GM21619 (cell line): ENCODE data around the gene HRK.

Source experiments
- ATAC-seq: cut with Tn5 transposase; IDR thresholded peaks from one replicate; pipeline ENCODE4 v1.9.1; 2021; ENCODE audit not compliant: unreplicated experiment

Gene HRK

DNA sequence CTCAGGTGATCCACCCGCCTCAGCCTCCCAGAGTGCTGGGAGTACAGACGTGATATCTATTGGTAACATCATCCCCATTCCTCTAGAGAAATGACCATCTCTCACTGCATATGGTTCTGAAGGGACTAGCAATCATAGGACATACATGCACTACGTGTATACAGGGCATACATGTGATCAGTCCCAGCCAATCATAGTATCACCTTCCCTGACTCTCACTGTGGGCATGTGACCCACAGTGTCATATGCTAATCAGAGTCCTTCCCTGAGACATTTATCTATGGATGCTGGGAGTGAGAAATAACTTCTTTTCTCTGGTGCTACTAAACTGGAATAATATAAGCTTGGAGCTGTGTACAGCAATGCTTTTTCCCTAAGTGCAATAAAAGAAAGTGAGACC lies 17.4 kb upstream of the HRK start:
- no peak for ATAC-seq

DNA sequence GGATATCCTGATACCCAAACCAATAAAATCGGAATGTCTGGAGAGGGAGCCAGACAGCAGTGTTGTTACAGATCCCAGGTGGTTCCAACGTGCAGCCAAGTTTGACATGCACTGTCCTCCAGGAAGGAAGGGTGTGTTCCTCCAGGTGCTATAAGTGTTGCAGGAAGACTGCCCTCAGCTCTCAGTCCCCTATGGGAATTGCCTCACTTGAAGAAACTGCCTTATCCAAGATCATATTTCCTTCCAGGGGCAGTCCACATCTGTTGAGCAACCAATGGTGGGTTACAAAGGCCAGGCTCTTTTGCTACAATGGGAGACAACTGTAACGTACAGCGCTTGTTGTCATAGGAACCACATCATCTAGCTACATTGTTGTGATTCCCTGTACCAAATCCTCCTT lies 16.2 kb upstream of the HRK start:
- no peak for ATAC-seq

DNA sequence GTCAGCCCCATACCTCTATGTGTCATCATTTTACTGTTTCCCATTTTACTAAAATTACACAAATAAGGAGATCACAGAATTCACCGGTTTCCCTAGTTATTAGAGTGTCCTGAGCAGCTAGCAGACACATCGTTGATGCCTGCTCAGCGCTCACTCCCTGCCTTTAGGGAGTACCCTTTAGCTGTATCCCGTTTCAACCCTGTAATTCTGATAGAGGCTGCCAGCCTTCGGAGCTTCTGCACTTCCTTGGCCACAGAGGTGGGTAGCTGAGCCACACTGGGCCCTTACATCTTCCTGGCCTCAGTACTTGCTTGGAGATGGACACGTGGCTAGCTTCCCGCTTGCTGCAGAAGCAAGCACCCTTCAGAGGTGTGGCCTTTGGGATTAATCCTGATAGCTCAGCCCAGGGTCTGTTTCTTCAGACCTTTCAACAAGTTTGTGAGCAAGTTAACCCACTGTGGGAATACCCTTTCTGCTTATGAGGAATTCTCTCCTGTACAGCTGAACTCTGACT lies 15.2 kb upstream of the HRK start:
- no peak for ATAC-seq

DNA sequence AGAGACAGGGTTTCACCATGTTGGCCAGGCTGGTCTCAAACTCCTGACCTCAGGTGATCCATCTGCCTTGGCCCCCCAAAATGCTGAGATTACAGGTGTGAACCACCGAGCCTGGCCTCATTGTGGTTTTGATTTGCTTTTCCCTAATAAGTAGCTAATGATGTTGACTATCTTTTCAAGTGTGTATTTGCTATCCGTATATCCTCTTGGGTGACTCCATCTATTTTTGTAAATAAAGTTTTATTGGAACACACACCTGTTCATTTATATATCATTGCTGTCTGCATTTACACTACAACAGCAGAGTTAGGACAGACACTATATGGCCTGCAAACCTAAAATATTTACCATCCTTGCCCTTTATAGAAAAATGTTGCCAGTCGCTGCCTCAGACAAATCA lies 13.7 kb upstream of the HRK start:
- ATAC-seq = no peak

DNA sequence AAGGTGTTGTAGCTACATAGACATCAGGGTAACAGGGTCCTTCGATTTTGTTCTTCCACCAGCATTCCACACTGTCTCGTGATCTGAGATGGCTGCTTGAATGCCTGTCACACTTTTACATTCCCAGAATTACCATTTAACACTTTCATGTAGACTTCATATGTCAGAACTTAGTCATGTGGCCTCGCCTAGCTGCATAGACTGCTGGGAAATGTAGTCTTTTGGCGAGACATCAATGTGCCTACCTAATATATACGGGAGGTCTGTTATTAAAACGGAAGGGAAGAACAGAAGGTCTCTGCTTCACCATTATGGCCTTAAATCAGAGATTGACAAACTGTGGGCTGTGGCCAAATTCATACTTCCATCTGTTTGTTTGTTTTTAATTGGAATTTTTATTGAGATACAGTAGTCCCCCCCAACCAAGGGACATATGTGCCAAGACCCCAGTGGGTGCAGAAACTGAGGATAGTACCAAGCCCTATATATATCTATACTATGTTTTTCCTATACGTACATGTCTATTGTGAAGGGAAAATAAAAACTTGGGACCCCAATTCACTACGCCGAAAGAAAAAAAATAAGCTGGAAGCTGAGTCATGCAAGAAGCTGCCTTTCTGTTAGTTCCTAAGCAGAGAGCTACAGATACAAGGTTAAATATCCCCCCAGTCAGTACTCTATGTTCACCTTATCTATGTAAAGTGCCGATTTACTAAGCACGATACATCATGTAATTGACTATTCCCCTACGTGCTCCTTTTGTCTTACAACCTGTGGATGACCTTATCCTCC lies 11.3 kb upstream of the HRK start:
- ATAC-seq = no peak

DNA sequence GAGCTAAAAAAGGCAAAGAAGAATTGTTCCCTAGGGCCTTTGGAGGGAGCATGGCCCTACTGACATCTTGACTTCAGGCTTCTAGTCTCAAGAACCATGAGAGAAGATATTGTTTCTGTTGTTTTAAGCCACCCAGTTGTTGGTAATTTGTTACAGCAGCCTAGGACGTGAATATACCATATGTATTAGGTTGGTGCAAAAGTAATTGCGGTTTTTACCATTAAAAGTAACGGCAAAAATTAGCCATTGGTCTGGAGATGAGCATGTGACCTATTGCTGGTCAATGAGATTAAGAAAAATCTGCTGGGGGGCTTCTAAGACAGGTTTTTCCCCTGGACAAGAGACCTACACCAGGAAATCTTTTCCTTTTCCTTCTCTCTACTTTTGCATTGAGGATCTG lies 9.8 kb upstream of the HRK start:
- no peak for ATAC-seq

DNA sequence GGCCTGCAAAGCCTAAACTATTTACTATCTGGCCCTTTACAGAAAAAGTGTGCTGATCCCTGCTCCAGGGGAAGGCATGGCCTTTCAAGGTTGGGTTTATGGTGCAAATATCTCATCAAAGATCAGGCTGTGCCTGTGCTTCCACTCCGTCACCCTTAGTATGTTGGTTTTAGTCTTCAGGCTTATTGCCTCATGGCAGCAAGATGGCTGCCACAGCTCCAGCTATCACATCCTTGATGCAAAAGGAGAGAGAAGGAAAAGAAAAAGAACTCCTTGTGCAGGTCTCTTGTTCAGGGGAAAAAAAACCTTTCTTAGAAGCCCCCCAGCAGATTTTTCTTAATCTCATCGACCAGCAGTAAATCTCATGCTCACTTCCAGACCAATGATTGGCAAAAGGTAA lies 9.1 kb upstream of the HRK start:
- no peak for ATAC-seq

DNA sequence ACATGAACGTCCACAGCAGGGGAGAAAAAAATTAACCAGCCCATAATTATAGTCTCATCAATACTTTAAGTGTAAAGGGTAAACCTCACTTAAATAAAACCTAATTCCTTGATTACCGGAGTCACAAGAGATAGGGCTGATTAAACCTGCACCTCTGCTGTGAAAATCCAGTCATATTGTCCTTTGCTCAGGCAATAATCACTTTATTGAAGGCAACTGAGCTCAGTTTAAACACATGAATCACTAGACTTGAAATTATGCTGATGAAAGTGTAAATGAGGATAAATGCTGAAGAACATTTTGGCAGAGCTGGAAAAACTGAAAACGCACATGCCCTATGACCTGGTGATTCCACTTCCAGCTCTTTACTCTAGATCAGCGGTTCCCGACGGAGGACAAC lies 6.7 kb upstream of the HRK start:
- ATAC-seq = no peak

DNA sequence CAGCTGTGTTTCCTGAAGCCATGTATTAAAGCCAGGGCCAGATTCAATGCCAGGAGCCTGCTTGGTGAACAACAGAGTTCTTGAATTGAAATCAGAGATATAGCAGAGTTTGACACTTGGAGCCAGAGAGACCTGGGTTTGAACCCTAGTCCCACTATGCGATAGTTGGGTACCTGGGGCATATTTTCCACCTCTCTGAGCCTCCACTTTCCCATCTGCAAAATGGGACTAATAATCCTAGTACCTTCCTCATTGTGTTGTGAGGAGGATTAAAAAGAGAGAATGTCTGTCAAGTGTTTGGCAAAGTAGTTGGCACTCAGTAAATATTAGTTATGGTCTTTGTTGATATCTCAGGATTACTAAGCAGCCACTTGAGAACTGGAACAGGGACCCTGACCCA lies 6.0 kb upstream of the HRK start:
- ATAC-seq = no peak

DNA sequence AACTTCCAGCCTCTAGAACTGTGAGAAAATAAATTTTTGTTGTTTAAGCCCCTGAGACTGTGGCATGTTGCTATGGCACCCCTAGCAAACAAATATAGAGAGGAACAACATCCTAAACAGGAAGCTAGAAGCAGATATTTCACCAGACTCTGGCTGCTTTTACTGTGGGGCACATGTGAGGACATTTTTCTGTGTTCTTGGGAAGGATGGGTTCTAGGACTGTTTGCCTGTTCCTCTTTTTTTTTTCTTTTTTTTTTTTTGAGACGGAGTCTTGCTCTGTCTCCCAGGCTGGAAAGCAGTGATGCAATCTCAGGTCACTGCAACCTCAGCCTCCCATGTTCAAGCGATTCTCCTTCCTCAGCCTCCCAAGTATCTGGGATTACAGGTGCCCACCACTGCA lies 4.2 kb upstream of the HRK start:
- ATAC-seq = no peak

DNA sequence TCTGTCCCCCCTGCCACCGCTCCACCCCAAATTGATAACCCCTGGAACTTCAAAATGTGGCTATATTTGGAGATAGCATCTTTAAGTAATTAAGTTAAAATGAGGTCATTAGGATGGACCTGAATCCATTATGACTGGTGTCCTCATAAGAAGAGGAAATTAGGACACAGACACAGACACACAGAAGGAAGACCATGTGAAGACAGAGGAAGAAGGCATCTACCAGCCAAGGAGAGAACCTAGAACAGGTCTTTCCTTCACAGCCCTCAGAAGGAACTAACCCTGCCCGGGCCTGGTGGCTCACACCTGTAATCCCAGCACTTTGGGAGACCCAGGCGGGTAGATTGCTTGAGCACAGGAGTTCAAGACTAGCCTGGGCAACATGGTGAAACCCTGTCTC lies 3.6 kb upstream of the HRK start:
- ATAC-seq = no peak

DNA sequence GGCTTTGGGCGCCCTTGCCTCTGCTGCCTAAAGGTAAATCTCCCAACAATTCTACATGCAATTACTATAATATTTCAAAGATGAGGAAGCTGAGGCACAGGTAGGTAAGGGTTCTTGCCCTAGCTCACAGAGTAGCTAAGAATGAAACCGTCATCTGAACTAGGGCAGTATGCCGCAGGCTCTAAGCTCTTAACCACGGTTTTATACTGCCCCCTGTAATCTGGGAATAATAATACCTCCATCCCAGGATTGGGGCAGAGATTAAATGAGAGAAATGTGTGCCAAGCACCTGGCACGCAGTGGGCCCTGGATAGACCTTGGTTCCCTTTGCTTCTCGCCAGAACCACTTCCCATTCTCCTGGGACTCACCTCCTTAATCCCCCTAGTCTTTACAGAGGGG lies 1.5 kb upstream of the HRK start:
- no peak for ATAC-seq

DNA sequence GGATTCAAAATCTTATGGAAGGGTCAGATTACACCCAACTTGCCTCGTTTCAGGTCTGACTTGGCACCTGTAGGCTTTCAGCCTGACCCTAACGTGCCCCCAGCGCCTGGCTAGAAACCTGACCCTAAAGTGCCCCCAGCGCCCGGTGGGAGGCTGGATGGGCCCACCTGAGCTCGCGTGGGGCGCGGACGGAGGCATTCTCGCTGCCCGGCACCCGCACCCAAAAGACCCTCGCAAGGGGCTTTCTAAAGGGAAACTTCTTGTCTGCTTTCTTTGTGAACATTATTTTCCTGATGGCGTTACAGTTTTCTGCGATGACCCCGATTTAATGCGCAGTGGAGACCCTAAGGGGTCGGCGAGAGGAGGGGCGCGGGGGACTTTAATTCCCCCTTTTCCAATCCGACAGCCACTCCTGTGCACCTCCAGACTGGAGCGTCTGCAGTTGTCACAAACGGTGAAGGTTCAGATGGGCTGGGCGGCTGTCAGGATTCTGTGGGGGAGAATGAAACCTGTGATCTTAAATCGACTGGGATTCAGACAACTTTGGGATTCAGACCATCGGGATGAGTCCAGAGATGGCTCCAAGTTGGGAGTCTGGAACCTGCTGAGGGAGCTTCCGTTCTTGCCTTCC lies 751 bp upstream of the HRK start:
- no peak for ATAC-seq

DNA sequence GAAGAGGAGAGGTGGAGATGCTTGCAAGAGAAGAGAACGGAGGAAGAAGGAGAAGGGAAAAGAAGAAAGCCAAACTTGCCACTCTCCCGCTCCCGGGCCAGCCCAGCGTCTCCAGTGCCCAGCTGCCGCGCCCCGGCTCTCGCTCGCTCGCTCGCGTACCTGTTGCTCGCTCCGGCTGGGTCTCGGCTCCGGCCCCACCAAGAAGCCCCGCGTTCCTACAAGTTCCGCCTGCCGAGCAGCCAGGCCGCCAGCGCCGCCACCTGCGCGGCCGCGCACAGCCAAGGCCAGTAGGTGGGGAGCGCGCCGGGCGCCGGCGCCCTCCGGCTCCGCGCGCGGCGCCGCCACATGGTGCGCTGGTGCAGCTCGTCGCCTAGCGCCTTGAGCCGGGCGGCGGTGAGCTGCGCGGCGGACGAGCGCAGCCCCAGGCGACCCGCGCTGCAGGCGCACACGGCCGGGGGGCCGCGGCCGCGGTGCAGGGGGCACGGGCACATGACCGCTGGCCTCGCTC lies 370 bp downstream of the HRK start:
- peak; percentile 60 for ATAC-seq

DNA sequence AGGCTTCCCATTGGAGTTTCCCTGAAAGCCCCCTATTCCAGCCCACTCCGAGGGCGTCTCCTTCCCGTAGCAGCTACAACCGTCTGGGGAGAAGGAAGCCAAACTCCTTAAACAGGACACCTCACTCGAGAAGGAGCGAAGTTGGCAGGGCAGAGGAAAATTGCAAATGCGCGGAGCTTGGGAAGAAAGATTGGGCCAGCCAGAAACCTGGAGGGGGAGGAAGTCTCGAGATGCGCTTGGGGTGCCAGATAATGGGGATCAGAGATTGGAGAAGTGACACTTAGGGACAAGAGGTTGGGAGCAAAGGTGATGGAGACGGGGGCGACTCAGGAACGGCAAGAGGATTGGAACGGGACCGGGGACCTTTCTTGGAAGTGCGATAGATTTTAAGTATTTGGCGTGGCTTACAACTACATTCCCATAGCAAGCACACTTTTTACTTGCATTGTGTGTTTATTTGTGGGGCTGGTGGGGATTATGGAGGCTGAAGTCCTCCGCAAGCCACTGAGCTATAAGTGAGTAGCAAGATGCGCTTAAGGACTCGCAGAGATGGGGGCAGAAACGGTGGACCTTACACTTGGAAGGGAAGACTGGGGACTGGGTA lies 926 bp downstream of the HRK start:
- ATAC-seq = no peak

DNA sequence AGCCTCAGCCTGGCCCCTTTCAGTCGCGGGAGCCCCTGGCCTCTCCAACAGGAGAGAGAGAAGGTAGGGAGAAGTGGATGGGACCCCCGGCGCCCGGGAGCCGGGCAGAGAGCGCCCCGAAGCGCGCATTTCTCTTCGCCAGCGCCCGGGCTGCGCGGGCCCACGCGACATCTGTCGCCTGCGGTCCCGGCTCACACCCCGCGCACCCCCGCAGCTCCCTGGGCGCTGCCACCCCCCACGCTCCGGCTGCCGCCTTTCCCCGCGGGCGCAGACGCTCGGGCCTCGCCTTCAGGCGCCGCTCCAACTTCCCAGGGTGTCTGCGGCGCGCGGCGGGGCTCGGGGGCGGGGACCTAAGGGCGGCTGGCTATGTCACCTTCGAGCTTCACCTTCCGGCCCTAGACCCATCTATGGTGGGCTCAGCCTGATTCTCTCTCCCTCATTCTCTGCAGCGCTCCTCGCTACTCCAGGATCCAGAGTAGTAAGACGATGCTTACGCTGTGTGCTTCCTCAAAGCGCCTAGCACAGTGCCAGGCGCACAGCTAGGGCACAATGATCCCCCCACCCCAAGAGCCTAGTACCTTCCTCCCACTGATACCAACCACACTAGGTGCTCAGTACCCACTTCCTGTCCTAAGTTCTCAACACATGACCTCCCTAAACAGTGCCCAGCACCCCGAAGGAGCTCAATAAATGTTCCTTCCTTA lies 1.6 kb downstream of the HRK start:
- ATAC-seq = no peak

DNA sequence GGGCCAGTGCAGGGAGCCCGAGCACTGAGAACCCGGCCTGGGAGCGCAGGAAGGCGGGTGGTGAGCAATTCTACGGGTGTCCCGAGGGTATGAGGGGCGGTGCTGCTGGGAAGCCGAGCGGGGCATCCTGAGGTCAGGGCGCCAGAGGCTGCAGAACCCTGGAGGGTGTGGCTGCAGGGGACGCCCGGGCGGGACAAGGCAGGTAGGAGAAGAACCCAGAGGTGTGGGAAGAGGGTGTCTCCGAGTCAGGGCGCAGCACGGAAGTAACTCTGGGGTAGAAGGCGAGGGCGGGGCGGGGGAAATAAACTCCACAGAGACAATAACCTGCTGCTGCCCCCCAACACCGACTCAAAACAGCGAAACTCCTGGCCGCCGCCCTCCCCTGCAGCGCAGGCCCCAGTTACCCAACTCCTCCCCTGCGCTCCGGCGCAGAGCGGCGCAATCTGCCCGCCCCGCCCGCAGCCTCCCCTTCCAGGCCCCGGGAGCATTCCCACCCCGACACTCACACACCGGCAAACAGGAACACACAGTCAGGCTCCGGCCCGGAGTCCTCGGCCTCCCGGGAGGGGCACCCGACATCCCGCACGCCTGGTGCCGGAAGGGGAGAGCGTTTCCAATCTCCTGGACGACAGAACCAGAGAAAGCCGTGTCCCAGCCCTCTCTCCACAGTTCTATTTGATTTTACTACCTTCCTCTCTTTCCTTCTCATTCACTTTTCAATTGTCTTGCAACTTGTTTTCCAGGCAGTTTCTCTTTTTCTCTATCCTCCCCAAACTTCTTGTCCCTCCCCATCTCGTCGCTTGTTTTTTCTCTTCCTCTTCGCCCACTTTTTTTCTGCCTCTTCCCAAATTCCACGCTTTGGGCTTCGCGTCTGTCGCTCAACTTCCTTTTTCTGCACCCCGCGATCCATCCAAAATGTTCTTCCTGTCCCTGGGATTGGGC lies 2.4 kb downstream of the HRK start:
- no peak for ATAC-seq

DNA sequence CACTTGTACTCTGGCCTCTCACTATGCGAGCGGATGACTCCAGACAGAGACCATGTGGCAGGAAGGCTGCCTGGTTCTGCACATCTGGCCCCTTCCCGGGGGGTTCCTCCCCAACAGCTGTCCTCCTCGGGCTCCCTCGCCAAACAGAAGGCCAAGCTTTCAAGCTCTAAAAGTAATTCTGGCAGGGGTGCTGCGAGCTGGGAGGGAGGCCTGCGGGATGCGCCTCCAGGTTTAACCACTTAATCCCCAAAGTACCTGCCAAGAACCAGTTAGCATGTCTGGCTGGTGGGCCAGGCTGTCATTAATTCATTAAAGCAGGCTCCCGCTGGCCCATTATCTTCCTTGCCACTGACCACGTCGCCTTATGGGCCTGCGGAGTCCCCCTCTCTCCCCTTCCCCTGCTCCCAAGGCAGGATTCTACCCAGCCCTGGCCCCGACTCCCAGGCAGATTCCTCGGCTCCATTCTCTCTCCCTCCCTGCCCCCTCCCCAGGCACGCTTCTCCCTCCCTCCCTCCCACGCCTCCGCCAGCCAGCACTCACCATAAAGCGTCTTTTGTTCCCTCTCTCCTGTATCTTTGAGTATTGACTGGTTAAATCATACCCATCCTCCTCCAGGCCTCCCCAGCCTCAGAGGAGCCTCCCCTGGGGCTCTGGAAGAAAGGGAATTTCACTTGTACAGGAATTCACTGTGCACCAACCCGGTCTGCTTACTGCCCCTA lies 4.9 kb downstream of the HRK start:
- ATAC-seq = no peak

DNA sequence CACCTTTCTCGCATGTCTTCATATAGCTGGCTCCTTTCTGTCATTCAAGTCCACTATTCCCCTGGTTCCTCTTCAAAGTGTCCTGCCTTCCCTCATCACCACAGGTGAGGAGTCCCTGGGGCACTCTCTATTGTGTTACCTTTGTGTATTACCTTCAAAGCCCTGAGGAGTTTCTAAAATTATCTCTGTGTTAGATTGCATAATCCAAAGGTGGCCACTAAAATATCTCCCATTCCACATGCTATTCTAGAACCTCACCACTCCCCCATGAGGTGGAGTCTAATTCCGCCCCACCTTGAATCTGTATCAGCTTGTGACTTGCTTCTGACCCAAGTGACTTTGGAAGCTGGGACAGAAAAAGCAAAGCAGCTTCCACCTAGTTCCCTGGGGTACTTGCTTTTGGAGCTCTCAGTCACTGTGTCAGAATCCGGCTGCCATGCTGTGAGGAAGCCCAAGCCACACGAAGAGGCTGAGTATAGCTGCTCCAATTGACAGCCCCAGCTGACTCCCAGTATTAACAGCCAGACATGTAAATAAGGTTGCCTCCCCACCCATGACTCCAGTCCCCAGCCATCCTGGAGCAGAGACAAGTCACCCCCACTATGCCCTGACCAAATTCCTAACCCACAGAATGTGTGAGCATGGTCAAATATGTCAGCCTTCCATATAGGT lies 6.8 kb downstream of the HRK start:
- no peak for ATAC-seq
